GM04504 (cell line): ENCODE data around the gene EXD1.

Experiments used
- DNase-seq: peaks from one replicate; pipeline ENCODE4 v3.0.0-alpha.2; 2012; ENCODE audit warnings: low read depth

The EXD1 gene

GRCh38 chr15:41231422-41232226 is 1.1 kb upstream of the EXD1 start:
- no peak for DNase-seq

GRCh38 chr15:41230345-41230649 is 260 bp downstream of the EXD1 start:
- DNase-seq, result no peak

DNA sequence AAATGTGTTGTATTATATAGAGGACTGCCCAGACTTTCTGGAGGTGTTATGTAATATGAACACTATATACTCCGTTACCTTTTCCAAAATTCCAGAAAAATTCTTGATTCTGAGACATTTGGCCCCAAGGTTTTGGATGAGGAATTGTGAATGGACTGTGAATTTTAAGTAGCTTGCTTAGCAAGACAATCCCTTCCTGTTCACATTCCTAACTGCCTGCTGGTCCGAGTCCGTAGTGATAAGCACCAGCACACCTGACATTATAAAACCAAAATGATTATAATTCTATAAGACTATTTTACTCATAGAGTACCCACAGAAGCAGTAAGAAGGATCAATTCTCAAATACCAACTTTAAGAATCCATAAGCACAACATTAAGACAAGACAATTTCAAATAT is 11.2 kb downstream of the EXD1 start:
- DNase-seq, result no peak

DNA sequence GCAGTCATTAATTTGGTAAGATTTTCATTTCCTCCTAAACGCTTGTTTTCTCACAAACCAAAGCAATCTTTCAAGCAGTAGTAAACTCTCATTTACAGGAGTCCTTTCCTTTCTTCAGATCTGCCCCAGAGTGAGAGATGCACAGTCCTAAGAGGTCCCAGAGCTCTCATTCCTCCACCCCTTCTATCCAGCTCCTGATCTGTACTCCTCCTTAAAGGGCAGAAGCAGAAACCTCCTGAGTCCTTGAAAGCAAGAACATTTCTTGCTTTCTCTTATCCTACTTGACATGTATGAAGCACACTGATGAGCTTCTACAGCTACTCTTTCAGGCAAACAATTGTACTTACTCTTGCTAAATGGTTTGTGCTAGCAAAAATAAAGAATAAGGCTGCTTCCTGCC is 11.7 kb downstream of the EXD1 start:
- no peak for DNase-seq

- DNase-seq, result no peak
Observed at GRCh38 chr15:41215708-41216107, 14.8 kb downstream of the EXD1 start.

- no peak for DNase-seq
Observed at GRCh38 chr15:41207687-41208448, 22.7 kb downstream of the EXD1 start.

DNA sequence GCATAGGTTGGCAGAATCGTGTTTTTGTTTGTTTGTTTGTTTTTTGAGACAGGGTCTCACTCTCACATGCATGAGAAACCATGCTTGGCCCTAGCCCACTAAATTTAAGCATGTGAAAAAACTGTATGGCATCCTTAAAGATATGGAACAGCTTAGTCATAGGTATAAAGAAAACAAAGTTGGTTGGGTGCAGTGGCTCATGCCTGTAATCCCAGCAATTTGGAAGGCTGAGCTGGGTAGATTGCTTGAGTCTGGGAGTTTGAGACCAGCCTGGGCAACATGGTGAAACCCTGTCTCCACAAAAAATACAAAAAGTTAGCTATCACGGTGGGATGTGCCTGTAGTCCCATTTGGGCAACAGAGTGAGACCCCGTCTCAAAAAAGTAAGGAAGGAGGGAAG is 25.2 kb downstream of the EXD1 start:
- no peak for DNase-seq

- DNase-seq, result no peak
Observed at GRCh38 chr15:41203395-41203794, 27.2 kb downstream of the EXD1 start.

GRCh38 chr15:41199470-41199869 is 31.1 kb downstream of the EXD1 start:
- DNase-seq, result no peak

- no peak for DNase-seq
Observed at GRCh38 chr15:41194444-41194843, 36.1 kb downstream of the EXD1 start.

DNA sequence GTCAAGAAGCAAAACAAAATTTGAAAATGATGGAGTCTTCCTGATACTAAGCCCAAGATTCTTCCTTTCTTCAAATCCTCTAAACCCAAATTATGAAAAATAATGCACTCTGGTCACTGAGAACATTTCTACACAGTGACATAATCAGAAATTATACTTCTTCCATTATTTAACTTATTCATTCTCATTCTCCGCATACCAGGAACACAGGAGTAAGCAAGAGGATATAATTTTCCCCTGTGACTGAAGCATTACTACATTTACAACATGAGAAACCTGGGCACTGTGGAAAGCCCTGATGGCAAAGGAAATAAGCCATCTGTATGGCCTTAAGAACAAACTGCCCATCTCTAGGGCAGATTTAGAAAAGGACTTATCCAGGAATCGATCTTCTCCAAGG is 47.0 kb downstream of the EXD1 start:
- no peak for DNase-seq

GRCh38 chr15:41182266-41182665 is 48.3 kb downstream of the EXD1 start:
- DNase-seq, result no peak

DNA sequence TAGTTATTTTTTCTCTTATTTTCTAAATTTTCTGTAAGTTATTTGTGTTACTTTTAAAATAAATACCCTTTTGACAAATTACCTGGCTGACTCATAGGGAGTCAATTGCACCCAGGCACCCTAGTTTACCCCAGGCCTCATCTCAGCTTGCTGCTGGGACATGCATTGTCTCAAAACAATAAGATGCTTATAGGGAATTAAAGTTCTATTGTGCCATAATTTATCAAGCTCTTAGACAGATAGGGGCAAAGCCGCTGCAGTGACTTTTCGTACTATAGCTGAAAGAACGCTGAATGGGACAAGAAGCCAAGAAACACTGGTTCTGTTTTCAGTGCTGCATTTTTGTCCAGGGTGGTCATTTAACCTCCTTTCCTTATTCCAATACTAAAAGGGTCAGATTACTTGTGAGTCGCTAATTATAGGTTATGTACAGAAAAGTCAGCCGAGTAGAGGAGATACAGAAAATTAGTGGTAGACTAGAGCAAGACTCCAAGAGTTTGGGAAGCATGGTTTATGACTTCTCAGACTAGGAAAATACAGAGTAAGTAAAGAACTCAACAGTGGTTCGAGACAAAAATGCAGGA is 50.3 kb downstream of the EXD1 start:
- DNase-seq, result no peak

DNA sequence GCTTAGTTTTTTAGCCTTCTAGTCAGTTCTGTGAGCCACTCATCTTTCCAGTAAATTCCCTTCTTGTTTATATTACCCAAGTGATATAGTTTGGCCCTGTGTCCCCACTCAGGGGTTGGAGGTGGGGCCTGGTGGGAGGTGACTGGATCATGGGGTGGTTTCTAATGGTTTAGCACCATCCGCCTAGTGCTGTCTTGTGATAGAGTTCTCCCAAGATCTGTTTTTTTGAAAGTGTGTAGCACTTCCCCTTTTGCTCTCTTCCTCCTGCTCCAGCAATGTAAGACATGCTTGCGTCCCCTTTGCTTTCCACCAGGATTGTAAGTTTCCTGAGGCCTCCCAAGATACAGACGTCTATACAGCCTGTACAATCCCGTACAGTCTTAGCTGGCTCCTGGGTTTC is 60.8 kb downstream of the EXD1 start:
- no peak for DNase-seq

- no peak for DNase-seq
Observed at GRCh38 chr15:41169086-41169485, 61.5 kb downstream of the EXD1 start.

GRCh38 chr15:41161736-41162135 is 68.8 kb downstream of the EXD1 start:
- DNase-seq, result no peak

- DNase-seq, result no peak
Observed at GRCh38 chr15:41161336-41161735, 69.2 kb downstream of the EXD1 start.

GRCh38 chr15:41160639-41161315 is 69.8 kb downstream of the EXD1 start:
- no peak for DNase-seq

- no peak for DNase-seq
Observed at GRCh38 chr15:41154412-41154811, 76.1 kb downstream of the EXD1 start.

DNA sequence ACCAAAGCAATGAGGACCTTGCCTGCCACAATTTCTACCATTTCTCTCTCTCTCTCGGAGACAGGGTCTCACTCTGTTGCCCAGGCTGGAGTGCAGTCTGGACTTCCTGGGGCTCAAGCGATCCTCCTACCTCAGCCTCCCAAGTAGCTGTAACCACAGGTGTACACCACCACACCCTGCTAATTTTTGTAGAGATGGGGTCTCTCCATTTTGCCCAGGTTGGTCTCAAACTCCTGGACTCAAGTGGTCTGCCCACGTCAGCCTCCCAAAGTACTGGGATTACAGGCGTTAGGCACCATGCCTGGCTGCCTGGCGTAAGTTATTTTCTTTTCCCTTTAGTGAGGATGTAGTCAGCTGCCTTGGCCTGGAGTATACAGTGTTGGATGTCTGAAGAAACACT is 76.8 kb downstream of the EXD1 start:
- DNase-seq, result no peak

- DNase-seq, result no peak
Observed at GRCh38 chr15:41151451-41152005, 79.0 kb downstream of the EXD1 start.

GRCh38 chr15:41150279-41150678 is 80.3 kb downstream of the EXD1 start:
- DNase-seq, result no peak

DNA sequence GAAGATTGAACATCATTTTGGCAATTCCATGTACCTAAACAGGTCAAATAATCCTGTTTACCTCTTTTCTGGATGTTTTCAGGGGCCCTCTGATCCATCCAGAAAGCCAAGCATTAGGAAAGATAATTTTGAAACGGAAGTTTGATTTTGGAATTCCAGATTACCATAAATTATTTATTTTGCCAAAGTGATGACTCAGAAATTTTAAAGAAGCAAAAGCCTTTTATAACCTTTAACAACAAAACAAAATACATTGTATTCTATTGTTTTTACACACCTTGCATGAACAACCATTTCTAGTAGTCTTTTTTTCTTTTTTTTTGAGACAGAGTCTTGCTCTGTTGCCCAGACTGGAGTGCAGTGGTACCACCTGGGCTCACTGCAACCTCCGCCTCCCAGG is 82.5 kb downstream of the EXD1 start:
- DNase-seq, result no peak
